SJSA1 (cell line): Measurements from ENCODE around the gene CDPF1. TPM values are rescaled to one million over a fixed set of nuclear protein-coding genes. Genes with fewer than 3 reads are reported as not detected.
"Not testable (repeated sequence)": the region's sequence is repeated elsewhere in the genome, so short reads cannot be mapped to it uniquely, and the experiment has no call there.

ENCODE experiments used
- DNase-seq, 2 experiments: peaks; one replicate each; pipeline ENCODE4 v3.0.0-alpha.2; 2015 to 2020; ENCODE audit warnings: low spot score in 2 of 2, low read depth in 1 of 2
- H3K27ac ChIP-seq: fragments of 250-450 bp; sonication (Bioruptor Pico); 2 replicates; pipeline ENCODE4 v1.5.1; 2020; ENCODE audit warnings: mild to moderate bottlenecking, moderate library complexity
- H3K27me3 ChIP-seq: fragments of 250-450 bp; sonication (Bioruptor Pico); replicated peaks from 2 replicates; pipeline ENCODE4 v1.5.1; 2020; ENCODE audit warnings: mild to moderate bottlenecking, moderate library complexity
- H3K36me3 ChIP-seq: fragments of 250-450 bp; sonication (Bioruptor Pico); 2 replicates; pipeline ENCODE4 v1.5.1; 2020; ENCODE audit warnings: mild to moderate bottlenecking
- H3K4me1 ChIP-seq: fragments of 250-450 bp; sonication (Bioruptor Pico); replicated peaks from 2 replicates; pipeline ENCODE4 v1.6.1; 2021; ENCODE audit warnings: mild to moderate bottlenecking
- H3K4me3 ChIP-seq: fragments of 250-450 bp; sonication (Bioruptor Pico); 2 replicates; pipeline ENCODE4 v1.5.1; 2020; ENCODE audit warnings: mild to moderate bottlenecking
- H3K9me3 ChIP-seq: fragments of 250-450 bp; sonication (Bioruptor Pico); replicated peaks from 2 replicates; pipeline ENCODE4 v1.5.1; 2020; ENCODE audit warnings: mild to moderate bottlenecking
- total RNA-seq: library from RNA; depleted of rRNA; stranded (reverse); fragments of >200 nt; shearing (Covaris generic); gene quantifications from 2 replicates; pipeline ENCODE4 v1.2.3, GENCODE V29; 2014

Gene CDPF1
- total RNA-seq, 1 experiment from 2014 or later: 10.9 TPM

GRCh38 chr22:46274381-46274780 is 24.3 kb upstream of the CDPF1 start:
- Histone ChIP-seq H3K27me3 (no peaks in the 10 kb centered on the region), H3K4me3 (no peak overlapping the region), H3K9me3 (no peaks in the 10 kb centered on the region), H3K36me3 (peaks cover 74% of the 10 kb centered on the region), H3K27ac (no peak overlapping the region), H3K4me1 (0 out of 2 replicates have a peak, but pooled peaks cover under 1% of the 10 kb centered on the region)
- DNase-seq: no peak

- no peaks in the 10 kb centered on the region for H3K9me3 ChIP-seq
- no peaks in the 10 kb centered on the region for H3K27me3 ChIP-seq
- no peak overlapping the region for H3K27ac ChIP-seq
- DNase-seq: no peak
- no peak overlapping the region for H3K4me3 ChIP-seq
- H3K4me1 ChIP-seq: peaks cover 6% of the 10 kb centered on the region; the same call in 1 of the 2 replicates
- peaks cover 72% of the 10 kb centered on the region for H3K36me3 ChIP-seq
Measured at GRCh38 chr22:46273432-46274148, 23.5 kb upstream of the CDPF1 start.

DNA sequence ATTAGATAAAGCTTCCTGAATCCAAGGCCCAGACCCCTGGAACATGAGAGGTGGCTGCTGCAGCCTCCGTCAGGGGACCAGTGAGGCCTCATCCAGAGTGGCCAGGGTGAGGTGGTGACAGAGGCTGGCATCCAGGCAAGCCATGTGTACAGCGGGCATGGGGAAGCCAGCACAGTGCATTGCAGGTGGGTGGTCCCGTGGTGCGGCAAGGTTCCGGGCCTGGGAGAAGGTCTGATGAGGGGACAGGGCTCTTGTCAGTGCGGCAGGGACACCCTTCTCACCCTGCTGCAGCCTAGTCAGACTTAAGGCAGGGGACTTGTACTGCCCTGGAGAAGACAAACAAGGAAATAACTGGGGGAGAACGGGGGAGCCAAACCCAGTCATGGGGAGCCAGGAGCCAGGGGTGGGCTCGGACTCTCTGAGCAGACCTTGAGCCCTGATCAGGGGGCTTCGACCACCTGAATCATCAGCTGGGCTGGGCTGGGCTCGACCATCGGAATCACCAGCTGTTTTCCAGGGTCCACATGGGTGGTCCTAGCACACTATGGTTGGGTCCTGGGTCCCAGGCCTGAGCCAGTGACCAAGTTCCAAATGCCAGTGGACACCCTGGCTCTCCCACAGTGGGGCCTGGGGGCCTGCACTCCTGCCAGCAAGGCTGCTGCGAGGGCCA is 22.8 kb upstream of the CDPF1 start:
- Histone ChIP-seq H3K9me3 (no peaks in the 10 kb centered on the region), H3K27ac (no peak overlapping the region), H3K4me3 (no peak overlapping the region), H3K4me1 (peaks cover 12% of the 10 kb centered on the region), H3K27me3 (no peaks in the 10 kb centered on the region), H3K36me3 (peaks cover 65% of the 10 kb centered on the region)
- DNase-seq: no peak

DNA sequence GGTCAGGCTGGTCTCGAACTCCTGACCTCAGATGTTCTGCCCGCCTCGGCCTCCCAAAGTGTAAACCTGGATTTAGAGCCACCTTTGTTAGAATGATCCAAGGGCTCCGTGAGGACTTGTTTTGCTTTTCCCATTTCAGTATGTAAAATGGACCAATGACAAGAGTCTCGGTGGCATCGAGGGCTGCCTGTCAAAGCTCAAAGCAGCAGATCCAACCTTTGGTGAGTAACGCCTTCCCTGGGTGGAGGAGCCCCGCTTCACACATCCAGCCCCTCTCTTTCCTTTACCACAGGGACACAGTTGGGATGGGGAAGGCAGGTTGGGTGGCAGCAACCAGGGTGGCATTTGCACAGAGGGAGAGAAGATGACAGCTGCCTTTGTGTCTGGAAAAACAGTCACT is 22.1 kb upstream of the CDPF1 start:
- peaks cover 61% of the 10 kb centered on the region for H3K36me3 ChIP-seq
- no peak overlapping the region for H3K4me3 ChIP-seq

GRCh38 chr22:46269564-46269963 is 19.5 kb upstream of the CDPF1 start:
- Histone ChIP-seq H3K4me1 (peaks cover 19% of the 10 kb centered on the region), H3K4me3 (no peak overlapping the region)
- no peak for DNase-seq

More for the DNA sequence above, 22.1 kb upstream of the CDPF1 start:
- peaks cover 16% of the 10 kb centered on the region for H3K4me1 ChIP-seq
- no peaks in the 10 kb centered on the region for H3K9me3 ChIP-seq
- no peaks in the 10 kb centered on the region for H3K27me3 ChIP-seq
- H3K27ac ChIP-seq: no peak overlapping the region
- DNase-seq: no peak

GRCh38 chr22:46267431-46268279 is 17.6 kb upstream of the CDPF1 start, which contains the start of gene TTC38:
TTC38 (plus strand) TSS chr22:46268008; CDS start chr22:46268040, 32 bp downstream.
- 0 out of 2 replicates have a peak within 1 kb of the TSS, but pooled peaks have one; percentile 13 for H3K27ac ChIP-seq
- peak; percentile 81 to 90 for DNase-seq
- peaks cover 12% of the 10 kb centered on the region for H3K9me3 ChIP-seq
- peaks cover 19% of the 10 kb centered on the region for H3K4me1 ChIP-seq
- H3K4me3 ChIP-seq: peak within 1 kb of the TSS; percentile 67
- peaks cover 23% of the 10 kb centered on the region for H3K36me3 ChIP-seq
- no peaks in the 10 kb centered on the region for H3K27me3 ChIP-seq

More at GRCh38 chr22:46269564-46269963, 19.5 kb upstream of the CDPF1 start:
- Histone ChIP-seq H3K27me3 (no peaks in the 10 kb centered on the region), H3K27ac (no peak overlapping the region), H3K36me3 (peaks cover 40% of the 10 kb centered on the region), H3K9me3 (peaks cover 8% of the 10 kb centered on the region)

DNA sequence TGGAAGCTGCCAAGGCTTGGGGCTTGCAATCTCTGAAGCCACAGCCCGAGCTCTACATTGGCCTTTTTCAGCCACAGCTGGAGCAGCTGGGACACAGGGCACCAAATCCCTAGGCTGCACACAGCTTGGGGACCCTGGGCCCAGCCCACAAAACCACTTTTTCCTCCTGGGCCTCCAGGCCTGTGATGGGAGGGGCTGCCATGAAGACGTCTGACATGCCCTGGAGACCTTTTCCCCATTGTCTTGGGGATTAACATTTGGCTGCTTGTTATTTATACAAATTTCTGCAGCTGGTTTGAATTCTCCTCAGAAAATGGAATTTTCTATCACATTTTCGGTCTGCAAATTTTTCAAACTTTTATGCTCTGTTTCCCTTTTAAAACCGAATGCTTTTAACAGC is 15.5 kb upstream of the CDPF1 start:
- not testable (repeated sequence) for H3K4me3 ChIP-seq, H3K27ac ChIP-seq, DNase-seq, H3K27me3 ChIP-seq
- peaks cover 19% of the 10 kb centered on the region for H3K9me3 ChIP-seq
- peaks cover 16% of the 10 kb centered on the region for H3K36me3 ChIP-seq
- peaks cover 19% of the 10 kb centered on the region for H3K4me1 ChIP-seq

GRCh38 chr22:46264520-46264919 is 14.4 kb upstream of the CDPF1 start:
- H3K9me3 ChIP-seq: peaks cover 19% of the 10 kb centered on the region
- DNase-seq, H3K36me3 ChIP-seq, H3K27ac ChIP-seq, H3K4me3 ChIP-seq, H3K27me3 ChIP-seq: not testable (repeated sequence)
- peaks cover 19% of the 10 kb centered on the region for H3K4me1 ChIP-seq

DNA sequence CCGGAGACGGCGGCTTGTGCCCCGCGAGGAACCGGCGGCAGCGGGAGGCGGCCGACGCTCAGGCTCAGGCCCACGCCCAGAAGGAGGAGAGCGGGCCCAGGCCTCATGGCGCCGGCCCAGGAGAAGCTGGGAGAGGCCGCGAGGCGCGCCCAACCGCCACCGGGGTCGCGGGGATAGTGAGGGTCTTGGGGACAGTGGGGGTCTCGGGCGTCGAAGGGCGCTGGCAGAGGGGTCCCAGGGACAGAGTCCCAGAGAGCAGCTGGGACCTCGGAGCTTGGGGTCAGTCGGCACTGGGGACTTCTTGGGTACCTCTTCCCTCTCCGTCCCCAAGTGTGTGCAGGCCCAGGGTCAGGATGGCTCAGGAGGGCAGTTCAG is 13.1 kb upstream of the CDPF1 start, which contains the start of gene PKDREJ:
Gene PKDREJ (minus strand): TSS at position 128 of the 375 bp plus-strand sequence. CDS start 21 bp downstream, at position 107.
- H3K9me3 ChIP-seq: peaks cover 19% of the 10 kb centered on the region
- H3K4me3 ChIP-seq: no peak within 1 kb of the TSS
- no peaks in the 10 kb centered on the region for H3K36me3 ChIP-seq
- peaks cover 6% of the 10 kb centered on the region for H3K27me3 ChIP-seq
- no peak for DNase-seq
- H3K4me1 ChIP-seq: peaks cover 9% of the 10 kb centered on the region
- H3K27ac ChIP-seq: no peak within 1 kb of the TSS

GRCh38 chr22:46262449-46263215 is 12.5 kb upstream of the CDPF1 start:
- Histone ChIP-seq H3K4me3 (no peak overlapping the region), H3K27me3 (peaks cover 6% of the 10 kb centered on the region), H3K36me3 (no peaks in the 10 kb centered on the region), H3K9me3 (peaks cover 23% of the 10 kb centered on the region), H3K27ac (no peak overlapping the region), H3K4me1 (peaks cover 6% of the 10 kb centered on the region; the same call in 1 of the 2 replicates)
- no peak for DNase-seq

DNA sequence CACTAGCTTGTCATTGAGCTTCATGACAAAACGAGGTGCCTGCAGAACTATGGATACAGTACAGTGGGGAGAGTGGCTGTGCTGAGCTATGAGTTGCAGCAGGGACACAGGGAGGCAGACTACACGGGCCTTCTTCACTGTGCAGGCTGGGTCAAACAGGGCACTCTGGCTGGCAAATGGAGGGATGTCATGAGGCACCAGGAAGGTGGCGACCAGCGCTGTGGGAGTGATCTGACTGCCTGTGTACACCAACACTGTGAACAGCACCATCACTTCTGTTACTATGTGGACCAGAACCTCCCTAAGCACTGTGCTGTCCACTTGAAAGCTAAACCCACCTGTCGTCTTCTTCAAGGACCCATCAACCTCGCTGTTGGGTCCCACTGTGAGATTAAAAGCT is 9.9 kb upstream of the CDPF1 start:
- H3K9me3 ChIP-seq: peaks cover 15% of the 10 kb centered on the region
- H3K27ac ChIP-seq: no peak overlapping the region
- H3K4me3 ChIP-seq: no peak overlapping the region
- no peaks in the 10 kb centered on the region for H3K36me3 ChIP-seq
- H3K4me1 ChIP-seq: no peaks in the 10 kb centered on the region; the same call in 1 of the 2 replicates
- no peak for DNase-seq
- peaks cover 6% of the 10 kb centered on the region for H3K27me3 ChIP-seq

GRCh38 chr22:46259374-46259773 is 9.3 kb upstream of the CDPF1 start:
- no peak for DNase-seq
- no peak overlapping the region for H3K27ac ChIP-seq
- H3K9me3 ChIP-seq: peaks cover 15% of the 10 kb centered on the region
- H3K27me3 ChIP-seq: peaks cover 6% of the 10 kb centered on the region
- no peaks in the 10 kb centered on the region; the same call in 1 of the 2 replicates for H3K4me1 ChIP-seq
- H3K4me3 ChIP-seq: no peak overlapping the region
- no peaks in the 10 kb centered on the region for H3K36me3 ChIP-seq
